NCI-H2171 (cell line): ENCODE measurements around the gene WLS.
"Not testable (repeated sequence)": the region's sequence is repeated elsewhere in the genome, so short reads cannot be mapped to it uniquely, and the experiment has no call there.

Experiments
- DNase-seq: peaks from one replicate; lab custom pipeline; 2025; lab: John Stamatoyannopoulos, UW

Gene WLS

DNA sequence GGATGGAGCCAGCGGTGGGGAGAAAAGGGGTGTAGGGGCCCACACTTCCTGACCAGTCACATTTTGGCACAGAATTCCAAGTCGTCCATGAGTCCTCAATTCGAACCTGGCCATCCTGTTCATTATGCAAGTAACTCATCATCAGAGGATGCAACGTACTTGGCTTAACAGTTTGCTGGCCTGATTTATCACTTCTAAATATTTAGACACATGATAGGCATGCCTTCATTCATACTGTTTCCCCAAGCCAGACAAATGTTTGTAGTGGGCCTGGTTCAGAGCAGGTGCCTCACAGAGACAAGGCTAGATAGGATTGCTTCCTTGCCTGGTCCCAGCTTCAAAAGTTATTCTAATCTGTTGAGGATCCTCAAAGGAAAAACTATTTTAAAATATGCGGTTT is 66.7 kb downstream of the WLS start:
- DNase-seq: no peak

DNA sequence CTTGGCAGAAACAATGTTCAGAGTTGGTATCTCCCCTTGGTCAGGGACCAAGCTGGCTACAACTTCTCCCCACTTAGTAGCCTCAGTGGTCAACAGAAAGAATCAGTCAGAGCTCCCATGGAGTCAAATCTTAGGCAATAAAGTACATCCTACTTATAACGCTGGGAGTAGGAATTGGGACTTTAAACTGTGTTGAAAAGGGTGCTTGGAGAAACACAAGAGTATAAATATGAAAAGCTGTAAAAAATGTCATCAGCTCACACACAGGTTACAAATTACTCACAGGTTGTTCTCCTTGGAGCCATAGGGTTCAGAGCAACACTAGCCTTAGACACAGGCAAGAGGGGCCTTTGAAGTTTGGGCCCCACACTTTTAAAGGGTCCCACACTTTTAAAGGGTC is 67.4 kb downstream of the WLS start:
- no peak for DNase-seq

DNA sequence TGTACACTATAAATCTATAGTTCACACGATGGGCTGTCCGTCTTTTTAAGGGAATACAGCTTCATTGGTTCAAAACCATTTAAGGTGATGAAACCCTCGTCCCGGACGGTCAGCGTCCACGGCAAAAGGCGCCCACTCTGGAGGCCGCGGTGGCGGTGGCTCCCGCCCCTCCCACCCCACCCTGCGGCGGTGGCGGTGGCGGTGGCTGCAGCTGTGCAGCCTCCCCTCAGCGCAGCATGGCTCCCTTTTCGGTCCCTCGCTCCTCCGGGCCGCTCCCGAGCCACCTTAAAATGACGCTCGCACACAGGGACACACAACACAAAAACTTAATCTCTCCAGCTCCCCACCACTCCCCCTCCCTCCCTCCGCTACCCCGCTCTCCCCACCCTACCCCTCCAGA is 69.1 kb downstream of the WLS start:
- no peak for DNase-seq

GRCh38 chr1:68162761-68163160 is 69.6 kb downstream of the WLS start:
- DNase-seq: no peak

DNA sequence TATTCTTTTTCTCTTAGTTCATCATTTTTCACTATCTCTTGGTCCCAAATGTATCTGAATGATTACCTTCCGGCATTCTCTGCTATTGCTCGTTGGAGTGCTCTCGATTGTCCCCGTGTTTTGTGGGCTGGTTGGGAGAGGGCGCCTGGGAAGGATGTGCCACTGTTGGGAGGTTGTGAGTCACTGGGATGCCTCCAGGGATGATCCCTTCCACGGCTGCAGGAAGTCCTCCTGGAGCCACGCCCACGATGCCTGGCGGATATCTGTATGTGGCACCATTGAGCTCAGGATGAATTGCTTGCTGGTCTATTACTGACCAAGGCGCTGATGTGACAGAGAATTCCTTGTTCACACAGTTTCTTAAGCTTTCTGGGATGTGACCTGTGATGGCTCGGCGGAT is 70.7 kb downstream of the WLS start:
- not testable (repeated sequence) for DNase-seq

DNA sequence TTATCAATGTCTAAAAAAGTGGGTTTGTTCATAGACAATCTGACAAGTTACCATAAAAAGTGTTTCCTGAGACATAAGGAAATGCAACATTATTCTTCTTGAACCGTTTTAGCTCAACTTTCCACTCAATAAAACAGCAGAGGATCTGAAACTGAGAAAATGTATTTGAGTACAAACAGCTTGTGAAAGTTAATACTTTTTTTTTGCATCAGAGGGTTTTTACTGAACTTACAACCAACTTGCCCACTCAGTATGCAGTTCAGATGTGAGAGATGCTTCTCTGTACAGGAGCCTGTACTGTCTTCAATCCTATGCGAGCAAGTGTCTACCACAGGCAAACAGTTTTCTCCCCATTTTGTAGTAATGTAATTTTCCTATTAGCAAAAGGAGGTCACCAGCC is 71.4 kb downstream of the WLS start:
- not testable (repeated sequence) for DNase-seq

DNA sequence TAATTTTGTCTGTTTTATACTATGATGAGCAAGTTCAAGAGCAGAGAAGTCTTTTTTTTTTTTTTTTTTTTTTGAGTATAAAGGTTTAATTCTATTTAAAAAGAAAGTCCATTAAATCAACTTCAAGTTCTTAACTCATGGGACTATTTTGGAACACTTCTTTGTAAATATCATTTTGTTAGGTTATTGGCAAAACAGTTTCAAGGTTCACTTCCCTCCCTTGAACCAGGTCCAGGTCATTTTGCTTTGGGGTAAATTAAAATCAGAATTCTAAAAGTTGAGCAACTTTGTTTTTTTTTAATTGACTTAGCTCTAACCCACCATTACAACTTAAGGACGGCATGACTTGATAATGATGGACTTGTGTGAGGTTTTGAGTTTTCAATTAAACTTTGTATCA is 72.3 kb downstream of the WLS start:
- DNase-seq: no peak

GRCh38 chr1:68158837-68159236 is 73.5 kb downstream of the WLS start:
- DNase-seq: no peak

- DNase-seq: no peak
Observed at GRCh38 chr1:68157416-68157815, 74.9 kb downstream of the WLS start.

DNA sequence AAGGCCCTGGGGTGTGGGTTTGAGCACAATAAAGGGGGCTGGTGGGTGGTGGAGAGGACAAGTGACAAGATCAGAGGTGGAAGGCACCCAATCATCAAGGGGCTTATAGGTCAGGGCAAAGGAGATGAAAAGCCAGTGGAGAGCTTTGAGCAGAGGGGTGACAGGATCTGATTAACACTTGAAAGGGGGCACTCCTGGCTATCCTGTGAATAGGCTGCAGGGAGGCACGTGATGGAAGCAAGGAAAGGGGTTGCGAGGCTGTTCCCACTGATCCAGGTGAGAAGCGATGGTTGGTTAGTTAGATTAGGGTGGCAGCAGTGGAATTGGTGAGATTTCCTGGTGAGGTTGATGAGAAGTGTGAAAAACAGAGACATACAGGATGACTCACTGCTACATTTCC is 80.6 kb downstream of the WLS start:
- no peak for DNase-seq

GRCh38 chr1:68149907-68150306 is 82.4 kb downstream of the WLS start:
- peak; percentile 17 for DNase-seq

DNA sequence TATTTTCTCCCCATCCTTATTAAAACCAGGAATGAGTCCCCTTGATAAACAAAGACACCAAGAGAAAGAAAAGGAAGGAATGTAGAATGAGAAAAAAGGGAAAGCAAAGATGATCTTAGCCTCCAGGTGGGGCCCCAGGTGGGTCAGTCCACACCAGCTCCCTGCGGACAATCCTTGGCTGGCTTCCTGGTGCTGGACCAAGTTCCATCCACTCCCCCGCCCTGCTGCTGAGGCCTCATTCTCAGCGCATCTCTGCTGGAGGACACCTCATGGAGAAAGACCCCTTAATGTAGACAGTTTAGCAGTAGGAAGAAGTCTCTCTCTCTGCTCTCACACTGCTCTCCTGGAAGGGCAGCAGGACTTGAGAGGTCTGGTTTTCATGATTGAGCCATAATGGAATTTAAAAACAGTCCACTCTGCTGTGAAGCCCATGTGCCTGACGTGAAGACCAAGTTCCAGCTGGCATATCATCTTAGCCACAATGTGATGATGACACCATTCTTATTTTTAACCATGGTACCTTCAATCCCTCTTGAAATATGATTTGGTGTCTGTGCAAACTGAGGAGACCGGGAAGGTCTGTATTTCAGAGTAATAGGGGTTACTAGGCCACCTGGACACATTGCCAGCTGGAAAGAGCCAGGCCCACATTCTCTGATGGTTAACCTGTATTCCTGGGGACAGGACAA is 83.1 kb downstream of the WLS start:
- no peak for DNase-seq

- no peak for DNase-seq
Observed at GRCh38 chr1:68148631-68149030, 83.7 kb downstream of the WLS start.

DNA sequence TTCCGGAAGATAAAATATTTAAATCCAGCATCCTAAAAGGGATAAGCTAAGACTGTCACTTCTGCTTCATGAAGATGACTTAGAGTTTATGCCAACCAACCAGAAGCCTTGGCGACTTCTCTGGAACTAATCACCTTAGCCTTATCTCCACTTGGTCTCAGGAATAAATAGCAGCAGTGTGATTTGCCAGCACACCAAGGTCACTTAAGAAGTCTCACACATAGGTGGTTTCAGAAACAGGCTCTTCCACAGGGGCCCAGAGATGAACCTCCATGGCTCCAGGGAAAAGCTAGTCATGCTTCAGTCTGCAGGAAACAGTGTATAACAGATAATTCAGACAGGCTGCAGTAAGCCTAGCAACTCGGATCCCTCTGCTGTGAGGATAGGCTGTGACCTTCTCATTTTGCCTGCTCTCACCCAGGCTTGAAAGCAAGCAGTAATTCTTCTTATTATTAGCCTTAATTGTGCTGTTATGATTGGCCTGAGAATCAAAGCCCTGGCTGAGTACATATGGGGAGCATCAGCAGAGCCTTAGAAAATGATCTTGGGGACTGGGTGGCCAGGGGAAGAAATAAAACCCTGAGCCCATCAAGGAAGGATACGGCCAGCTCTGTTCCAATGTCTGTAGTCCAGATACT is 84.7 kb downstream of the WLS start:
- DNase-seq: no peak

DNA sequence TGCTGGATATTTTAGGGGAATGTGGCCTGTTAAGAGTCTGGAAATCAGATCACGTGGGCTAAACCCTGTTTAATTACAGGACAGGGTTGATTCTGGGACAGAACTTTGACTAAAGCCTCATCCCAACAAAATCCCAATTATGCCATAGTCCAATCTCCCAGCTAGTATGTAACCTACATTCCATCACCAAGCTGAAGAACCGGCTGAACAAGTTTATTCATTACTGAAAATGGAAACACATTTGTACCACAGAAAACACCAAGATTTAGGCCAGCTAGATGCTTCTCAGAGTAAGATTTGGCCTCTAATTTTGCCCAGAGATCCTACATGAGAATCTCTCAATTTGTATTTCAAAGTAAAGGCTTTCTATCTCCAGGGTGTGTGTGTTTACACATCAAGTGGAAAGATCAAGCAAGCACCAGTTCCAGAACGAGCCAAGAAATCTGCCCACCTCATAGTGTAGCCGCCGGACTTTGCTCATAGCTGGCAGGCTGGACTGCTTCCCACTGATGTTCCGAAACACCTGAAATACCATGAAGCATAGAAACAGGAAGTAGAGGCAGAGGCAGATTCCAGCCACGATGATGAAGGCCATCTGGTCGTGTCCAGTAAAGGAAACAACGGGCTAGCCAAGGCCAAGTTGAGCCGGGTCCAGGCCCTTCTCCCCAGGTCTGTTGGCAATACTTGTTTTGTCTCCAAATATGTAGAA is 86.8 kb downstream of the WLS start:
- DNase-seq: no peak

DNA sequence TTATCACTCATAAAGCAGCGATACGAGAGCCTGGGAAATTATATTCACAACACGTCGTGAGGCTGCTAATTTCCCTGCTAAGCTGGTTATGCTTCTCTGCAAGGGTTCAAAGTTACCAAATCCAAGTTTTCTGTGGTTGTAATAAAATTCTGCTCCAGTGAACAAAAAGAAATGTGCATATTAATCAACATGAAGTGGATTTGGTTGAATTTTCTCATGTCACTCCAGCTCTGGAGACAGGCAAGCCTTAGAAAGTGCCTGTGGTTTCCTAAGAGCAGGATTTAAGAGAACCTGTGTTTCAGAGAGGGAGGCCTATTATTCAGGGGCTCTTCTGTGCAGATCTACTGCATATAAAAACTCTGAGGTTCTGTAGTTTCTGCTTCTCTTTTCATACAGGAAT is 87.5 kb downstream of the WLS start:
- DNase-seq: no peak

- no peak for DNase-seq
Observed at GRCh38 chr1:68143633-68144032, 88.7 kb downstream of the WLS start.

GRCh38 chr1:68142461-68142860 is 89.9 kb downstream of the WLS start:
- DNase-seq: no peak

DNA sequence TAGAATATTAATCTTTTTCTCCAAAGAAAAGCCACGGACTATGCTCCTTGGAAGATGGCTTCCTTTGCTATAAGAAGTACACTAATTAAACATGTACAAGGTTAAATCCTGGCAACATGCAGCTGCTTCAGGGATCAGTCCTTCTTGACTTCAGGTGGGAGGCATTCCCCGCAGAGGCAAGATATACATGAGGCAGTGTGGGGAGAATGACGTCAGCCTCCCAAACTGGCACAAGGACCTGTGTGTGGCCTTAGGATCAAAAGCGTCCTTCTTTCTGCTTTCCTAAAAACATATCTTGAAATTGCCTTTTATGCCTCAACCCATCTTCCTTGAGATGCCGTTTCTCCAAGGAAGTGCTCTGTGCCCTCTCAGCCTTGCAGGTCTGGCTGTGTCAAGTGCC is 90.3 kb downstream of the WLS start:
- DNase-seq: no peak

- no peak for DNase-seq
Observed at GRCh38 chr1:68141071-68142021, 91.0 kb downstream of the WLS start.

- no peak for DNase-seq
Observed at GRCh38 chr1:68140536-68140935, 91.8 kb downstream of the WLS start.

DNA sequence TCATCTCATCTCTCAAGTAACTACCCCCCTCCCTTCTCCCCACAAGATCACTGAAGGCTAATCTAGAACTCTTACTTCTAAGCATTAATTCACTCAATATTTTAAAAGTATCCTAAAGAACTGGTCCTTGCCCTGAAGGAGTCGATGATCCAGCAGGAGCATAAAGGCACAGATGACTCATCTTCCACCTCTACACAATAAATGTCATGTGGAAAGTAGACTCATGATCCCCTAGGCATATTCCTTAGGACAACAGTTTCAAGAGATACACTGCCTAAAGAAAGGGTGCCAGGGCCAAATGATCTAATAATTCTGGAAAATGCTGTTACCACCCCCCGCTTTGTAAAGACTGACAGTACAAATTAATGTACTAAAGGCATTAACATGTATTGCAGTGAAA is 96.1 kb downstream of the WLS start:
- no peak for DNase-seq
